Ovary (tissue), 9 donors: ENCODE data around the gene CCNA2. TPM values are rescaled to one million over a fixed set of nuclear protein-coding genes. Genes with fewer than 3 reads are reported as not detected.

Experiments used
- DNase-seq, 5 donors: peaks; one replicate each; pipeline ENCODE4 v3.0.0-alpha.2; 2019 to 2020
- H3K27ac ChIP-seq, 2 donors: fragments of 200-600 bp; one replicate each; pipeline versions ENCODE4 v1.5.1 to v1.8.0; 2019 to 2022
- H3K27me3 ChIP-seq: fragments of 200-600 bp; one replicate; pipeline ENCODE4 v1.8.0; 2022
- H3K36me3 ChIP-seq: fragments of 200-600 bp; sonication (generic); one replicate; pipeline ENCODE4 v1.5.1; 2019
- H3K4me1 ChIP-seq: one replicate; pipeline ENCODE4 v1.8.1; 2013; ENCODE audit warnings: mild to moderate bottlenecking, moderate library complexity; ENCODE audit not compliant: insufficient read depth
- H3K4me3 ChIP-seq: fragments of 200-600 bp; sonication (generic); one replicate; pipeline ENCODE4 v1.5.1; 2017
- H3K9me3 ChIP-seq, 2 donors: fragments of 200-600 bp in 1 of 2; sonication (generic) in 1 of 2; one replicate each; pipeline versions ENCODE4 v1.5.1 to v1.8.1; 2013 to 2019; ENCODE audit warnings: mild to moderate bottlenecking in 1 of 2, moderate library complexity in 1 of 2
- EP300 ChIP-seq: sonication (generic); formaldehyde crosslinking; IDR thresholded peaks from one replicate; pipeline ENCODE4 v1.6.1; 2017; ENCODE audit warnings: antibody characterized with exemption
- POLR2A ChIP-seq: fragments of 450-650 bp; IDR thresholded peaks from one replicate; pipeline ENCODE4 v1.6.1; 2017; ENCODE audit warnings: antibody characterized with exemption, mild to moderate bottlenecking, moderate library complexity
- WGBS, 3 donors: extraction: QIAGEN DNeasy Blood & Tissue Kit in 1 of 3; methylation state at CpG; one replicate each; pipeline versions ENCODE4 v1.1.5 to v1.1.7; 2013 to 2017; 5-methylcytosine and 5-hydroxymethylcytosine counted together
- intact Hi-C, 4 donors: fragments of 100-400 bp; cut with DNase I; formaldehyde crosslinking; loops; one replicate each; pipeline versions ENCODE4 v1.11.0 to v1.15.1; 2022 to 2023
- polyA plus RNA-seq, 2 donors: library from polyadenylated mRNA; stranded (reverse); fragments of 200-250 nt in 1 of 2; fragments of 350-450 nt in 1 of 2; fragmentation: Illumina TruSeq in 1 of 2; extraction: RNeasy Lipid Tissue Mini Kit (QIAGEN cat#74804) in 1 of 2; gene quantifications; one replicate each; pipeline ENCODE4 v1.2.3, GENCODE V29; 2013 to 2014
- total RNA-seq, 7 donors: library from RNA; depleted of rRNA in 2 of 7; stranded (reverse); fragments of >200 nt in 2 of 7; fragmentation: NEBNext Ultra II Directional in 3 of 7; extraction: Animal tissue kit (Norgen Biotek cat#: 25700) in 3 of 7; gene quantifications; one replicate each; pipeline versions ENCODE4 v1.1.0 to v1.2.4, GENCODE V29; 2016 to 2023
- TF ChIP-seq, protein P1 (sequence below), 3 donors: fragments of 450-650 bp in 2 of 3; fragments of 200-600 bp in 1 of 3; IDR thresholded peaks; one replicate each; pipeline versions ENCODE4 v1.5.1 to v1.8.0; 2016 to 2022; ENCODE audit warnings: antibody characterized with exemption in 3 of 3, mild to moderate bottlenecking in 1 of 3
- donor health status: DM: no; HTN: no; CAD: no; lungs with moderate emphysema.
- donor health status: DM: no; HTN: no; CAD: no.
- donor health status: Bipolar disorder and iron deficiency.
- donor health status: DM: yes; HTN: yes; CAD: no.
- donor health status: DM: no; HTN: no; CAD: no.
- donor health status: DM: yes; HTN: yes; CAD: no.

The CCNA2 gene
- total and polyA plus RNA-seq, 9 donors: 0.65 to 3.3 (median 1.4) TPM

- DNase-seq: no peak
- H3K9me3 ChIP-seq: no peaks in the 10 kb centered on the region
- no peak overlapping the region for H3K4me3 ChIP-seq
- H3K36me3 ChIP-seq: no peaks in the 10 kb centered on the region
- 84 to 92% (median 87%) methylated on average over 2 of the region's 2 CpGs for WGBS, 3 donors
- H3K27me3 ChIP-seq: no peaks in the 10 kb centered on the region
- TF ChIP-seq EP300 (no peak), POLR2A (no peak)
- TF ChIP-seq, protein P1, sequence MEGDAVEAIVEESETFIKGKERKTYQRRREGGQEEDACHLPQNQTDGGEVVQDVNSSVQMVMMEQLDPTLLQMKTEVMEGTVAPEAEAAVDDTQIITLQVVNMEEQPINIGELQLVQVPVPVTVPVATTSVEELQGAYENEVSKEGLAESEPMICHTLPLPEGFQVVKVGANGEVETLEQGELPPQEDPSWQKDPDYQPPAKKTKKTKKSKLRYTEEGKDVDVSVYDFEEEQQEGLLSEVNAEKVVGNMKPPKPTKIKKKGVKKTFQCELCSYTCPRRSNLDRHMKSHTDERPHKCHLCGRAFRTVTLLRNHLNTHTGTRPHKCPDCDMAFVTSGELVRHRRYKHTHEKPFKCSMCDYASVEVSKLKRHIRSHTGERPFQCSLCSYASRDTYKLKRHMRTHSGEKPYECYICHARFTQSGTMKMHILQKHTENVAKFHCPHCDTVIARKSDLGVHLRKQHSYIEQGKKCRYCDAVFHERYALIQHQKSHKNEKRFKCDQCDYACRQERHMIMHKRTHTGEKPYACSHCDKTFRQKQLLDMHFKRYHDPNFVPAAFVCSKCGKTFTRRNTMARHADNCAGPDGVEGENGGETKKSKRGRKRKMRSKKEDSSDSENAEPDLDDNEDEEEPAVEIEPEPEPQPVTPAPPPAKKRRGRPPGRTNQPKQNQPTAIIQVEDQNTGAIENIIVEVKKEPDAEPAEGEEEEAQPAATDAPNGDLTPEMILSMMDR (IDR thresholded peaks at IDR 0.05): no peak
- H3K4me1 ChIP-seq: no peaks in the 10 kb centered on the region
- intact Hi-C loops: no loop called here
- no peak overlapping the region for H3K27ac ChIP-seq
Measured at GRCh38 chr4:121788896-121789295, 34.8 kb downstream of the CCNA2 start.

DNA sequence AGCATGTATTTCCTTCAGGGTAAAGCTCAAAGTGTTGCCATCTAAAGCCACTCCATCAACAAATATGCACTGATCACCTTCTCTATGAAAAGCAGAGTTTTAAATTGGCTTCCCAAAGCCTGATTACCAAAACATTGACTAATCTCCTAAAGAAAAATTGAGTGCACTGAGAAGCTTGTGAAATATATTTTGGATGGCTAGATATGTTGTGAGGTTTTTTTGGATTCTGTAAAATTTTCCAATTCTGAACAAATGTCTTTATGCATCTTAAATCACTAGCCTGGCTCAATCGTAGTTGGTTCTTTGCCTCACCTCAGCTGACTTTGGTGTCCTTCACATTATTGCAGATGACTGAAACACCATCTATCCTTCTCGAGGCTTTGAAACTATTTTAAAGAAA is 37.5 kb downstream of the CCNA2 start:
- WGBS, 3 donors: 79 to 86% (median 82%) methylated on average over 2 of the region's 2 CpGs
- intact Hi-C loops: no loop called here
- H3K27ac ChIP-seq: no peak overlapping the region

GRCh38 chr4:121785479-121785878 is 38.2 kb downstream of the CCNA2 start:
- Histone ChIP-seq H3K9me3 (no peaks in the 10 kb centered on the region), H3K4me1 (no peaks in the 10 kb centered on the region), H3K4me3 (no peak overlapping the region), H3K27me3 (no peaks in the 10 kb centered on the region), H3K27ac (no peak overlapping the region), H3K36me3 (no peaks in the 10 kb centered on the region)
- no peak for DNase-seq
- whole genome bisulfite sequencing, 3 donors: 61 to 73% (median 64%) methylated on average over 4 of the region's 4 CpGs
- no peak for TF ChIP-seq POLR2A
- TF ChIP-seq, protein P1 (IDR thresholded peaks at IDR 0.05): no peak
- no peak for TF ChIP-seq EP300
- intact Hi-C loops: no loop called here

More for the DNA sequence above, 37.5 kb downstream of the CCNA2 start:
- Histone ChIP-seq H3K4me3 (no peak overlapping the region), H3K27me3 (no peaks in the 10 kb centered on the region), H3K36me3 (no peaks in the 10 kb centered on the region), H3K4me1 (no peaks in the 10 kb centered on the region), H3K9me3 (no peaks in the 10 kb centered on the region)
- DNase-seq: no peak
- TF ChIP-seq POLR2A: no peak
- TF ChIP-seq EP300: no peak
- TF ChIP-seq, protein P1 (IDR thresholded peaks at IDR 0.05): no peak

GRCh38 chr4:121784975-121785374 is 38.7 kb downstream of the CCNA2 start:
- Histone ChIP-seq H3K9me3 (no peaks in the 10 kb centered on the region), H3K27ac (no peak overlapping the region), H3K4me3 (no peak overlapping the region), H3K27me3 (no peaks in the 10 kb centered on the region), H3K4me1 (no peaks in the 10 kb centered on the region), H3K36me3 (no peaks in the 10 kb centered on the region)
- intact Hi-C loops: no loop called here
- DNase-seq: no peak
- TF ChIP-seq, protein P1 (IDR thresholded peaks at IDR 0.05): no peak
- TF ChIP-seq EP300: no peak
- TF ChIP-seq POLR2A: no peak
- WGBS, 3 donors: 0 to 18% (median 3%) methylated on average over 2 of the region's 2 CpGs
